LNCaP clone FGC (cell line): Measurements from ENCODE around the gene HIPK1.

ENCODE experiments used
- DNase-seq: peaks from one replicate; pipeline ENCODE4 v3.0.0-alpha.2; 2011; ENCODE audit warnings: low read depth
- H3K4me3 ChIP-seq: 2 replicates; pipeline ENCODE4 v1.5.1; 2011; ENCODE audit warnings: mild to moderate bottlenecking, low read depth, low read length, control low read depth
- CTCF ChIP-seq: IDR thresholded peaks from 2 replicates; pipeline ENCODE4 v1.5.1; 2012; ENCODE audit warnings: mild to moderate bottlenecking; ENCODE audit not compliant: control insufficient read depth, insufficient read depth; ENCODE audit errors: extremely low read depth

The HIPK1 gene

GRCh38 chr1:113950908-113951307, 21.8 kb downstream of the HIPK1 start:
- TF ChIP-seq CTCF: no peak
- no peak for DNase-seq
- H3K4me3 ChIP-seq: no peak overlapping the region

GRCh38 chr1:113951719-113952118, 22.6 kb downstream of the HIPK1 start:
- no peak overlapping the region for H3K4me3 ChIP-seq
- no peak for TF ChIP-seq CTCF

GRCh38 chr1:113957984-113958383, 28.9 kb downstream of the HIPK1 start:
- H3K4me3 ChIP-seq: no peak overlapping the region
- TF ChIP-seq CTCF: no peak
- DNase-seq: no peak

More at GRCh38 chr1:113951719-113952118, 22.6 kb downstream of the HIPK1 start:
- no peak for DNase-seq

GRCh38 chr1:113958691-113959090, 29.6 kb downstream of the HIPK1 start:
- H3K4me3 ChIP-seq: no peak overlapping the region
- TF ChIP-seq CTCF: no peak
- DNase-seq: no peak

GRCh38 chr1:113963281-113963906, 34.3 kb downstream of the HIPK1 start:
- TF ChIP-seq CTCF: peak; percentile 20; the same call in 1 of the 2 replicates
- no peak for DNase-seq
- no peak overlapping the region for H3K4me3 ChIP-seq

GRCh38 chr1:113965703-113966412, 36.7 kb downstream of the HIPK1 start:
- TF ChIP-seq CTCF: no peak
- no peak for DNase-seq
- no peak overlapping the region for H3K4me3 ChIP-seq
